HG03280 (cell line): ENCODE measurements around the gene GPC6.

Source experiments
- ATAC-seq: cut with Tn5 transposase; IDR thresholded peaks from one replicate; pipeline ENCODE4 v1.9.1; 2021; ENCODE audit warnings: mild to moderate bottlenecking, moderate library complexity; ENCODE audit not compliant: unreplicated experiment

GPC6 gene

DNA sequence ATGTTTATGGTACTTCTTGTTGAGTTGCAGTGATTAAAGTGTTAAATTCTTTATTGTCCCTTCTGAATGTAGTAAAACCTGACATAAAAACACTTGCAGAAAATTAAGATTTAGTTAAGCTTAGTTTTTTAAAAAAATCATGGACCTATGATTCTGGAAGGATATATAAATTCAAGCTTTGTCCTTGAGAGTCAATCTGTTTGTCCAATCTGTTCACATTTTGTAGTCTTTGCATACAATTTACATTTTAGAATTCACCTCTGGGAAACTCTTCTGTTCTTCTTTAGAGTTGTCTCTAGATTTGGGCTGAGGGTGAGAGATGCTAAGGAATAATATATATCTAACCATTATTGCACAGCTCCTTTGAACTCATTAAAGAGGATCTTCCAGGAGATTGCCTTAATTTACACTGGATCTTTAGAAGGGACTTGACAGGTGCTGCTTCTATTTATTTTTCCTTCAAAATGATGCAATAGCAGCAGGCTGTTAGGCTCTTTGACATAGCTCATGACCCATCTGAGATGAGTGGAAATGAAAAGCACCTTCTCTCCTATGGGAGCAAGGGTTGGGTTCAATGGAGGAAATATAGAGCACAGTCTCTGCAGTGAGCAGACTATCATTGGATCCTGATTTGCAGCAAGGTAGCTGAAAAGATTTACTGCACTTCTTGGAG lies 433.9 kb downstream of the GPC6 start:
- ATAC-seq: no peak

DNA sequence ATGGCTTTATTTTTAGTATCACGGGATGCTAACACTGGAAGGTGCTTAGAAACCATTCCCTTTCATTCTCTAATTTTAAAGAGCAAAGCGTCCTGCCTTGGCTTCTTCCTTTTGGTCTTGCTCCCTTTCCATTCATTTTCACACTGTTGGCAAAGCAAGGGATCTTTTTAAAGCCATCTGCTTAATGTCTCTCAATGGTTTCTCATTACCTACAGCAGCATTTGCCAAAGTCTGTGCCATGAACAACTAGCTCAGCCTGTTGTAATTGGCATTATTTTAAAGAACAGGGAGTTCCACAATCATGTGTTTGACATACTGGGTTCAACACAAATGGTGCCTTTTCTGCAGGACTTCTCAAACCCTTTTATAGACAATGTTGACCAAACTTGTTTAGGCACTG lies 444.3 kb downstream of the GPC6 start:
- ATAC-seq: no peak

DNA sequence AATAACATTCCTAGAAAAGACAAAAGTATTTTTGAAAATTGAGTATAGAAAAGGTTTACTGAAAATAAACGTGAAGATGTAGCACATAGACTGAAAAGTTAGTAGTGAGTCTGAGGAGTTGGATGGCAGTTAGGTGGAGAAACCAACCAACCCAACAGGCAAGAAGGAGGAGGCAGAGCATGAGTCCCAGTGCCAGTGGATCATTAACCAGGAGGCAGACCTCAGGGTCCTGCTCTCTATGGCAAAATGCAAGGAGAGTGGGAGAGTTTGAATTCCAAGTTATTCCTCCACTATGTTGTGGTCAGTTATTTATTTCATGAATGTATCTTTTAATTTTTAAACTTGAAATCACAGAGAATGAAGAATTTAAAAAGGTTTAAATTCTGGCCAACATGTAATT lies 446.4 kb downstream of the GPC6 start:
- ATAC-seq: no peak

DNA sequence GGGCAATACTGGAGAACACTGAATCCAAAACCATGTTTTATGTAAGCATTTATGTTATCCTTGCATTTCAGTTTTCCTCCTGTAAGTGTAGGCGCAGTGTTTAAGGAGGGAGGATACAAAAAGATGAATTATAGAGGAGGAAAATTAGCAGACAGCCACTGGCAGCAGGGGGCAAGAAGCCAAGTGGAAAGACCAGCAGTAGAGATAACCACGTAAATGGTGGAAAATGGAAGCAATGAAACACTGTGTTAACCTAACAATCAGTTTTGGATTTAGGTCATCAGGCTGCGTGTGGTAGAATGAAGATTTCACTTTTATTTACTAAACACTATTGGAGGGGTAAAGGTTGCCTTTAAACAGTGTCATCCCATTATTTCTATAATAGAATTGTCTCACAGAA lies 447.3 kb downstream of the GPC6 start:
- no peak for ATAC-seq

DNA sequence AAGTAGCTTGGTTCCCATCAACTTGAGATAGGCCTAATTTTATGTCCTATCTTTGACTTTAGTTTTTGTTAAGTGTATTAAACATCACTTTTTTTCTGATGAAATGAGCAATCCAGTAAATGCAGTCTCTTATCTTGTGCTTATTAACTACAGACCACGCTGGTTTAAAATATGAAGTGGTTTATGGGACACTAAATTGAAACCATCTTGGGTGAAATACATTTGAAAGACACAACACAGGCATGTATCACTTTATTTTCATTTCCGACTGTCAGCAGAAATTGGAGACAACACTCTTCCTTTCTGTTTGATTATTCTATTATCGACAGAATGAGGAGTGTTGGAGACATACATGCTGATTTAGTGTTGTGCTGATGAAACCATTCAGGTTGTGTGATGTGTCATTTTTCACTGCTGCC lies 447.7 kb downstream of the GPC6 start:
- ATAC-seq: no peak

DNA sequence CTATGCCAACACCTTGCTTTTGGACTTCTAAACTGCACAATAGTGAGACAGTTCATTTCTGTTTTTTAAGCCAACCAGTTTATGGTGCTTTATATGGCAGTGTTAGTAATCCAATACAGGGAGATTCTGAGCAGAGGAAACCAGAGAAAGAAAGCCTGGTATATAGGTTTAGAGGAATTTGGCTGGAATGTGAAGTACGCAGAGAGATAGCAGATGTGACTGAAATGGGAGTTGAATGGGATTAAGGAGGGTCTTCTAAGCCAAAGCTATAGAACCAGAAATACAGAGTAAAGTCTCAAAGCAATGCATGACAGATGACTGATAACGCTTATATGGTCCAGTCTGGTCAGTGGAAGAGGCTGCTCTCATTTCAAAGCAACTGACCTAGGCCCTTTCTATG lies 453.7 kb downstream of the GPC6 start:
- no peak for ATAC-seq

DNA sequence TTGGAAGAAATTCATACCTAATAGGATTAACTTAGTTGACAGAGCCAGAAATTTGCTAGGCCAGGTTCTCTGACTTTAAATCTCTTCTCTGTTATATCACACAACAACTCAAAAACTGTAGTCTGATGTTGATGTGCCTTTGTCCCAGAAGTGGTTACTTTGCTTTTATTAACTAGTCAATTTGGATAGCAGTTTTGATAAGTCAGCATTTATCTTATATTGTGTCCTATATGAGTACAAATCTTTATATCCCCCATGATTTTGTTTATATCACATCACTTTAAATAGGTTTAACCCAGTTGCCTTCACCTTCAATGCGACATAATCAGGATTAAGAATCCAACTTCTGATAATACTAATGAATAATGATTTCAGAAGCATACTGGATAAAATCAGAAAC lies 459.3 kb downstream of the GPC6 start:
- no peak for ATAC-seq

DNA sequence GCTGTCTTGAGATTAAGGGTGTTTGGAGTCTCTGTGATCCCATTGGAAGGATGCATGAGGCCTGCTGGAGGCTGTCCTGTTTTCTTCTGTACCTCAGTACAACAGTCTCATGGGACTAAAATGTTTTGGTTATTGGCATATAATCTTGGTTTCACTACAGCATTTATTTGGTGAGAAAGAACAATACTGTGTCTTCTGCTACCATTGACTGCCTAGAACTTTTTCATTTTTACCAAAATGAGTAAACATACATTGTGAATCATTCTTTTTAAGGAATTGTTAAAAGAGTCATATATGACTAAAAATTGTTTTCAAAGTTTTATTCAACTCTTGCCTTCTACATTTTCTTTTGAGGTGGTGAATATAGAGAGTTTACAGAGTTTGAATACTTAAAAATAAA lies 459.8 kb downstream of the GPC6 start:
- ATAC-seq: no peak

DNA sequence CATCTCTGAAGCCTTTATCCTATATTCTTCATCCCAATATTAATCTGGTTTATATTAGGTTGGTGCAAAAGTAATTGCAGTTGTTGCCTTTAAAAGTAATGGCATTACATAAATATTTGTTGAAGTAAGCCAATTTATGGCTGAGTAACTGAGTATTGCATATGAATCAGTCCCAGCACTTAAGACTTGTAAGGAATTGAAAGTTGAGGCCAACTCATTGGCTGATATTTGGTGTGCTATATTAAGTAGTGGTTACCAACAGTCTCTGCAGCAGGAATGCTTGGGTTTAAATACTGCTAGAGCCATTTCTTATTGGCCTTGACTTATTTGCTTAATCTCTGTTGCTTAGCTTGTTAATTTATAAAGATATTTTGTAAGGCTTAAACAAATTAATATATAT lies 460.7 kb downstream of the GPC6 start:
- no peak for ATAC-seq

DNA sequence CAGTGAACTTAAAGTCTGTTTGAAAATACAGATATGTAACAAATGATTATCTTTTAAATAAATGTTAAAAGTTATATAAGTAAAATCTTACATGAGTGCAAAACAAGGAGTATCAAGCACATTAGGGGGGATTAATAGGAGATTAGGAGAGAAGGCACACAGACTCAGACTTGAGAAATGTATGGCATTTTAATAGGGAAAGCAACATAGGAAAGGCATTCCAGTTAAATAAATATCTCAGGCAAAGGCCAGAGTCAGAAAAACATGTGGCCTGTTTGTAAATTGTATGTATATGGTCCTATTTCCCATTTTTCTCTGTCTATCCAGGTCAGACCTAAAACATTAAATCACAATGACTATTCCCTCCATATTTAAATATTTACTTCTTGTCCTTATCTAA lies 462.7 kb downstream of the GPC6 start:
- no peak for ATAC-seq

DNA sequence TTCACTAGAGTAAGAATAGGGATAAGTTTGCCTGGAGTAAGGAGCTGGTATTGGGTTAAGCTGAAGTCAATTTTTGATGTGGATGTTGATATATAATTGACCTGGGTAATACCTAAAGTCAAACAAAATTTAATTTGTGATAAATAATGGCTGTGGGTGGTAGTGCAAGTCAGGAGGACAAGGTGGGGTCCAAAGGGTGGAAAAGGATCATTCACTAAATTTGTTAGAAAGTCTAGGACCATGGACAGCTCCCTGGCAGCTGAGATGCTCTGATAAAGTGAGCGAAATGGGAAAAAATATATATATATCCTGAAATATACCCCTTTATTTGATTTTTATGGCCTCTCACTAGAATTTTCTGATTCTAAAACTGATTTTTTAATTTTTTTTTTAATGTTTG lies 463.5 kb downstream of the GPC6 start:
- no peak for ATAC-seq

DNA sequence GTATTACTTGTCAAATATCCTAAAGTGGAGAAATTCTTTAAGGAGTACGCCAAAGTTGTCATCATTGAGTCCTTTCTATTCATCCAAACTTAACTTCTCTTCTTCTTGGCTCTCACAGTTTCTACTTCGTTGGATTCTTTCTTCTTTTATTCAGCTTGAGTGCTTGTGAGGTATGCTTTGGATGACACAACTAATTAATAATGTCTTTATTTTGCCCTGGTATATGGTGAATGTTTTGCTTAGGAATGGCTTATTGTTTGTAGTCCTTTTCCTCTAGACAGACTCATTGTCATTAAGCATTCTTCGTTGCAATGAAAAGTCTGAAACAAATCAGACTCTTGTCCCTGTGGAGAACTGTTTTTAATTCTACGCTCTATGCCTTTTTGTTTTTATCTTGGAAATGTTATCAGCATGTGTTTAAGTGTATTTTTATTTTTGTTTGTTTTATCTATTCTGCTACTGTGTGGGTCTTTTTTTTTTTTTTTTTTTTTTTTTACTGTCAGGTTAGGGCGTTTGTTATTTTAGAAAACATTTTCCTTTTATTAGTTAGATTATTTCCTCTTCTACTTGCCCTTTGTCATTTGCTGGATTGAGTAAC lies 471.5 kb downstream of the GPC6 start:
- no peak for ATAC-seq

DNA sequence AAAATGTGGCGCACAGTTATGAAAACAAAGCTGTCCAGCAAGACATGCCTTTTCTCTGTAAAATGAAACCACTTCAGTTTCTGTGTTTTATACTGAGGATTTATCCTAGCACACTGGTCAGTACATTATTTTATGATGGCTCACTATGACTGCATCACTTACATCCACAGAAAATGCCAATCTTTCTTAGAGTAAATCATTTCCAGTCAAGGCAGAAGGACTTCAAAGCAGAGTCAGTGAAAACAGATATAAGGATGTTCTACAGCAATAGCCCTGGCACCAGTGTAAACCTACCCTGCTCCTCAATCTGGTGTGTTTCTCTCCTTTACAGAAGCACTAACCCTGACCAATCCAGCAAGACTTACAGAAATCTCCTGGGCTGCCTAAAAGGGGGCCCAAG lies 473.5 kb downstream of the GPC6 start:
- ATAC-seq: no peak

DNA sequence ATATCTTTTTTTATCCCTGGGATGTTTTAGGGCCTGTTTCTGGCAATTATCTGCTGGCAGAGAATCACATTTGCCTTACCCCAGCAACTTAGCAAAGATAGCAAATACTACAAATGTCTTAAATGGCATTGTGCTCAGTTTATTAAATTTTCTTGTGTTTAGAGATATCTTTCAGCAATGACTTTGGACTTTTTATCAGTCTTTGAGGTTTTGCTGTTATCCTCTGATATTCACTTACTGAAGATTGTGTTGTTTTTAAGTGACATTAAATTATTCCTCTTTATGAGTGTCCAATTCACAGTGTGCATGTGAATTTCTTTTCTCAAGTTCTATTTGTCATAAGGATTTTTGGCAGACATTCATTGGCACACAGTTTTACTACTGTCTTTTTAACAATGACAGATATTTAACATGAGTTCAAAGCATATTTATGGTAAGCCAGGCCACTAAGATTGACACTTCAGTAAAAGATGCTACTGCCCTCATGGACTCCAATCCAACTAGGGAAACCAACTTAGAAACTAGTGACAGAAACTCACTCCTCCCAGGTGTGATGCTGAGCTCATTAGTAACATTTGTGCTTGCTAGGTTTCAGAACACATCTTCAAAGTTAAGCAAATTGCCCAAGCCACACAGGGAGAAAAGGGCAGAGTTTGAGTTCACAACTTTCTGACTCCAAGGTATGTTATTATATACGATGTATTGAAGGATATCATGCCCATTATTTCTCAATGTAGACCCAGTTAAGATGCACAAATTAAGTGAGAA lies 481.9 kb downstream of the GPC6 start:
- ATAC-seq: no peak

DNA sequence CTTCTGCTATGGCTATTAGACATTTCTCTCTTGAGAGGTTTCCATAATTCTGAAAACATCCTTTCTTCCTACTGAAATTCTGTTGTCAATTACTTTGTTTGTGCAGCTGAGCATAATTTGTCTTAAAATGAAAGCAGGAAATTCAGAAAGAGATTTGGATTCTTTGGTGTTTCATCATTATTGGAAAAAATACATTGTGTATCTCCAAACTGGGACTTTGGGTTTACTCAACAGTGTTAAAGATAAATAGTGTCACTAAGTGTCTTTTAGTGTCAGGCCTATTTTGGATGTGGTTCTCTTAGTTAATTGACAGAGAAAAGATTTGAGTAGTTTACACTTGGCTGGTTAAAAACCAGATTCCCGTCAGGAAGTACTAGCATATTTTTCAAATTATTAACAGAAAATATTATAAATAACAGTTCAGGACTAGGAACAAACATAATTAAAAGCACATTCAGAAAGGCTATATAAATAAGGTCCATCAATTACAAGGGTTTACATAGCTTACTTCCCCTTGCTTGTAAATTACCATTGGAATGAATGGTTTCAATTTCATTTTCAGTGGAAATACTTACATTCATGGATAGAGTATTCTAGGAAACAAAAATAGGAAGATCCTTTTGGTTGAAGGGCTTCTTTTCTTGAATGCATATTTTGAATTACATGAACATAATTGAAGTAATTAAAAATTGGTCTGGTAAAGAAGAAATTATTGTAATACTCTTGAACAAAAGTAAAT lies 483.1 kb downstream of the GPC6 start:
- ATAC-seq: no peak

DNA sequence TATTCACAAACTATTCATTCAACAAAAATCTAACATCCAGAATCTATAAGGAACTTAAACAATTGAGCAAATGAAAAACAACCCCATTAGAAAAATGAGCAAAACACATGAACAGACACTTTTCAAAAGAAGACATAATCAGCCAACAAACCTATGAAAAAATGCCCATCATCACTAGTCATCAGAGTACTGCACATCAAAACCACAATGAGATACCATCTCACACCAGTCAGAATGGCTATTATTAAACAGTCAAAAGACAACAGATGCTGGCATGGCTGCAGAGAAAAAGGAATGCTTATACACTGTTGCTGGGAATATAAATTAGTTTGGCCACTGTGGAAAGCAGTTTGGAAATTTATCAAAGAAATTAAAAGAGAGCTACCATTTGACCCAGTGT lies 487.6 kb downstream of the GPC6 start:
- ATAC-seq: no peak

DNA sequence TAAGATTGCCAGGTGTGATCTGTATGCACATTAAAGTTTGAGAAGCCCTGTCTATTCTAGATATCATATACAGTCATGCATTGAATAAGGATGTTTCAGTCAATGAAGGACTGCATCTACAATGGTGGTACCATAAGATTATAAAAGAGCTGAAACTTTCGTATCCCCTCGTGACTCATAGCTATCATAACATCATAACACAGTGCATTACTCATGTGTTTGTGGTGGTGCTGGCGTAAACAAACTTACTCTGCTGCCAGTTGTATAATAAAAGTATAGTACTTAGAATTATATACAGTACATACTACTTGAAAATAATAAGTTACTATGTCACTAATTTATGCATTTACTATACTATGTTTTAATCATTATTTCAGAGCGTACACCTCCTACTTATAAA lies 489.3 kb downstream of the GPC6 start:
- ATAC-seq: no peak

DNA sequence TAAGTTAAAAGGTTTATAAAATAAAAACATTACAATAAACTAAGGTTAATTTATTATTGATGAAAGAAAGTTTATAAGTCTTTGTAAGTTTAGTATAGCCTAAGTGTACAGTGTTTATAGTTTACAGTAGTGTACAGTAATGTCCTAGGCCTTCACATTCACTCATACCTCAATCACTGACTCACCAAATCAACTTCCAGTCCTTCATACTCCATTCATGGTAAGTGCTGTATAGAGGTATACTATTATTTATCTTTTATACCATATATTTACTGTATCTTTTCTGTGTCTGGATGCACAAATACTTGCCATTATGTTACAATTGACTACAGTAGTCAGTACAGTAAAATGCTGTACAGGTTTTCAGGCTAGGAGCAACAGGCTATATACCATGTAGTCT lies 490.0 kb downstream of the GPC6 start:
- ATAC-seq: no peak

DNA sequence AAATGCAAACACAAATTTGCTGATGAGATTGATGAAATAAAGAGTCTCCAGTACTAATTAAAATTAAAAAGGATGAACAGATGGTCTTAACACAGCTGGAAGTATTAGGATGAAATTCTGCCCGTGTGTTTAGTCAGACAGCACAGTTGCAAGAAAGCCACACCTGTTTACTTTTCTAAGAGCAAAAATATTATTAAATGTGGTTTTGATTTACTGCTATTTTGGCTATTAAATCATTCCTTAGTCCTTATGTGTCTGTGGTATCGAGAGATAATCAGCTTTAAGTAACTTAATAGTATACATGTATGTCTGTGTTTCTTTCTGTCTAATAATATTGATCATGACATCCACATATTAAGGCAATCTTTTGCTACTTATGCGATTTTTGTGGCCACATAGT lies 494.9 kb downstream of the GPC6 start:
- no peak for ATAC-seq

DNA sequence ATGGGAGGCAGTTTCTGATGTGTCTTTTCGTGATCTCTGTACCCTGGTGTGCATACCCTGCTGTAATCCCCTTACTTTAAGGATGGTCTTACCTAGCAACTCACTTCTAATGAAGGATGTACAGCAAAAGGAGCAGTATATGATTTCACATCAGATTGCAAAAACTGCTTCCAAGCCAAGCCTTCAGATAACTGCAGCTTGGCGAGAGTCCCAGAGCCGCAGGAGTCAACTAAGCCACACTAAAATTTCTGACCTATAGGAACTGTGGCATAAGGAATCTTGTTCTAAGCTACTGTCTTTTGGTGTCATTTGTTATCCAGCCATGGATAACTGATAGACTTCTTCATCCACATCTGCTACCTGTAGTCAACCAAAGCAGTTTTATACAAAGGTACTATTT lies 496.7 kb downstream of the GPC6 start:
- ATAC-seq: no peak

DNA sequence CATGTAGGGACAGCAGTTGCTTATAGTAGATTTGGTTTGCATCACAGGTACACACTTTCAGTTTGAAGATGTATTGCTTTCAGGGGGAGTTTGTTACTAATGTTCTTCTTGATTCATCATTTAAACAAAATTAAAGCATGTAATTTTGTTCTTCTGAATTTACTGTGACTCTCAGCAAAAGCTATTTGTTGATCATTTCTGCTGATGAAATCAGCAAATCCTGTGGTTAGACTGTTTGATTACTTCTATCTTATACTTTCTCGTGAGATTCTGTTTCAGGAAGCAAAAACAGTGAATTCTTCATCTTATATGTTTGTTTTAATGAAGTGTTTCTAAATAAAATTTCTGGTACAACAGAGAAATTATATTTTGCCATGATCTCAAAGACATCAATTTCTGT lies 497.6 kb downstream of the GPC6 start:
- ATAC-seq: no peak
